Activated gamma-delta T cell (primary cell): Measurements from ENCODE around the gene MT1E.
"Not testable (repeated sequence)": the region's sequence is repeated elsewhere in the genome, so short reads cannot be mapped to it uniquely, and the experiment has no call there.

ENCODE experiments used
- DNase-seq: peaks from one replicate; lab custom pipeline; 2025; lab: John Stamatoyannopoulos, UW

Gene MT1E

GRCh38 chr16:56607109-56607618 lies 18.4 kb upstream of the MT1E start:
- no peak for DNase-seq

- DNase-seq, result no peak
Measured at GRCh38 chr16:56607675-56608042, 17.9 kb upstream of the MT1E start.

- DNase-seq, result peak; percentile 73
Measured at GRCh38 chr16:56608043-56608875, 17.3 kb upstream of the MT1E start, which contains the start of gene MT2A. TSS of gene MT2A (plus strand) at chr16:56608584. CDS start at chr16:56608656, 72 bp downstream.

- DNase-seq, result no peak
Measured at GRCh38 chr16:56608876-56609462, 16.6 kb upstream of the MT1E start.

GRCh38 chr16:56609463-56609921 lies 16.1 kb upstream of the MT1E start:
- no peak for DNase-seq

- no peak for DNase-seq
Measured at GRCh38 chr16:56610017-56610608, 15.5 kb upstream of the MT1E start.

- DNase-seq, result no peak
Measured at GRCh38 chr16:56610609-56611111, 14.9 kb upstream of the MT1E start.

GRCh38 chr16:56611281-56611833 lies 14.2 kb upstream of the MT1E start:
- no peak for DNase-seq

- no peak for DNase-seq
Measured at GRCh38 chr16:56613706-56614105, 11.9 kb upstream of the MT1E start.

- DNase-seq, result no peak
Measured at GRCh38 chr16:56614549-56614991, 11.0 kb upstream of the MT1E start.

- no peak for DNase-seq
Measured at GRCh38 chr16:56615353-56615752, 10.2 kb upstream of the MT1E start.

GRCh38 chr16:56616608-56617211 lies 8.9 kb upstream of the MT1E start:
- no peak for DNase-seq

- peak; percentile 40 for DNase-seq
Measured at GRCh38 chr16:56617212-56618085, 8.1 kb upstream of the MT1E start.

- DNase-seq, result no peak
Measured at GRCh38 chr16:56618138-56618537, 7.4 kb upstream of the MT1E start.

- no peak for DNase-seq
Measured at GRCh38 chr16:56620339-56620897, 5.2 kb upstream of the MT1E start.

- DNase-seq, result not testable (repeated sequence)
Measured at GRCh38 chr16:56621665-56622445, 3.7 kb upstream of the MT1E start.

GRCh38 chr16:56623184-56623583 lies 2.4 kb upstream of the MT1E start:
- DNase-seq, result not testable (repeated sequence)

GRCh38 chr16:56623637-56624036 lies 1.9 kb upstream of the MT1E start:
- DNase-seq, result no peak

- no peak for DNase-seq
Measured at GRCh38 chr16:56625943-56626654, 518 bp downstream of the MT1E start.
